ENCODE data around the gene PNPLA2.
A peak's percentile ranks its signal among the peaks of the same experiment; 100 is the strongest.

Gene PNPLA2

DNA sequence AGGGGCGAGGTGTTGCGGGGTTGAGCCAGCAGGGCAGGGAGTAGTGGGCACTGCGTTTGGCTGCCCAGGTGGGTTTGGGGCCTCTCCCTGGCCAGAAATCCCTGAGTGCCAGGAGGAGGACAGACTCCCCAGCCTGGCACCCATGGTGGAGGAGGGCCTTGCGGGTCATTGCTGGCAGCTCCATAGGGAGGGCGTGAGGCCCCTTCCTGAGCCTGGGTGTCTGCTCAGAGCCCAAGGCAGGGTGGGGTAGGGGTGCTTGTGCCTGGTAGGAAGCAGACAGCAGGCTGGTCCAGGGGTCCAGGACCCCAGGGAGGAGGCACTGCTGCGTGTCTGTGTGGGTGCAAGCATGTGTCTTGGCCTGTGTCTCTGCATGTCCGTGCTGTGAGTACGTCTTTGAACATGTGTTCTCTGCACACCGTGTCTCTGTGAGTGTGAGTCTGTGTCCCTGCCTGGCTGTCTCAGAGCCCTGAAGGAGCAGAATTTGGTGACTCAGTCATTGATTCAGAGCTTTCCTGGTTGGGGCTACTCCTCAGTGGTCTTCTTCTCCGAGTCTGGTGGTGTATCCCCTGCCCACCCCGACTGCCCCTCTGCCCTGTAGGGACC lies 27.9 kb downstream of the PNPLA2 start:
- DNase-seq, result no peak

DNA sequence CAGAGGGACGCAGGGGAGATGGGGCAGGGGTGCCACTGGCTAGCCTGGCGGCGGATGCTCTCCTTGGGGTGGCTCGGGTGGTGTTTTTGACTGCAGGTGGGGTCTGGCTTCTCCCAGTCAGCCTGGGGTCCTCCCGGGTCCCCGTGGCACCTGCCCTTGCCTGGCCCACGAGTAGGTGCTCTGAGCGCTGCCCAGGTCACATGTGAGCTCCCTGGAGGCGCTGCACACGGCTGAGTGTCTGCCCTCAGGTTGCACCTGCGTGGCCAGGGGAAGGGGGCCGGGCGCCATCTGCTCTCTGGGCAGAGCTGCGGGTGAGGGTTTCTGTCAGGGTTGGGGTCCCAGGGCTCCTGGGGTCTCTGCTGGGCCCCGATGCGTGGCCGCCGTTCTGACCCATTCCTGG lies 29.2 kb downstream of the PNPLA2 start:
- DNase-seq, result no peak

- peak; percentile 64 to 73 for DNase-seq
Measured at GRCh38 chr11:848380-848931, 29.7 kb downstream of the PNPLA2 start.

DNA sequence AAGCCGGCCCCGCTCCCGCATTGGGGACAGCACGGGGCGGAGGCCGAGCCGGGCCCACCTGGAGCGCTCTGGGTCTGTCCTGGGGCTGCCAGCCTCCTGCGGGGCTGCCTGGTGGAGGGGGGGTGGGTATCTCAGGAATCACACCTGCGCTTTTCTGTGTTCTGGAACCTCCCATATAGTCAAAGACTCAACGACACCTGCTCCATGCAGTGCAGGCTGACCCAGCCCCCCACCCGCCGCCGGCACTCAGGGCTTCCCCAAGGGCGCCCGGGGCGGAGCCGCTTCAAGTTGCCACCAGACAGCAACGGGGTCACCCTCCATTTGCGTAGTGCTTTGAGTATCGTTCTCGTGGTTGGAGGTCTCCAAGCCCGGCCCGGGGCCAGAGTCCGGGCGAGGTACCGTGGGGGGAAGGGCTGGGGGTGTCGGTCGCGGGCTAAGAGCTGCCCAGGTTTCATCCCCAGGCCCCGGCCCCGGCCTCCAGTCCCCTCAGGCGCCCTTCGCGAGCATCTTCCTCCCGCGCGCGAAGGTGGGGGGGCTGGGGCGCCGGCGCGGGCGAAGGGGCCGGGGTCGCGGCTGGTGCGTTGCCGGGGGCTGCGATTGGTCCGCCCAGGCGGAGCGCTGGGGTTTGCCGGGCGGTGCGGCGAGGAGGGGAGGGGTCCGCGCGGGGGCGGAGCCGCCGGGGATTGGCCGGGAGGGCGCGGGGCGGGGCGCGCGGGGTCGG lies 30.6 kb downstream of the PNPLA2 start:
- DNase-seq, result peak; percentile 23 to 46

- DNase-seq, result no peak
Measured at GRCh38 chr11:849951-850774, 31.4 kb downstream of the PNPLA2 start.

DNA sequence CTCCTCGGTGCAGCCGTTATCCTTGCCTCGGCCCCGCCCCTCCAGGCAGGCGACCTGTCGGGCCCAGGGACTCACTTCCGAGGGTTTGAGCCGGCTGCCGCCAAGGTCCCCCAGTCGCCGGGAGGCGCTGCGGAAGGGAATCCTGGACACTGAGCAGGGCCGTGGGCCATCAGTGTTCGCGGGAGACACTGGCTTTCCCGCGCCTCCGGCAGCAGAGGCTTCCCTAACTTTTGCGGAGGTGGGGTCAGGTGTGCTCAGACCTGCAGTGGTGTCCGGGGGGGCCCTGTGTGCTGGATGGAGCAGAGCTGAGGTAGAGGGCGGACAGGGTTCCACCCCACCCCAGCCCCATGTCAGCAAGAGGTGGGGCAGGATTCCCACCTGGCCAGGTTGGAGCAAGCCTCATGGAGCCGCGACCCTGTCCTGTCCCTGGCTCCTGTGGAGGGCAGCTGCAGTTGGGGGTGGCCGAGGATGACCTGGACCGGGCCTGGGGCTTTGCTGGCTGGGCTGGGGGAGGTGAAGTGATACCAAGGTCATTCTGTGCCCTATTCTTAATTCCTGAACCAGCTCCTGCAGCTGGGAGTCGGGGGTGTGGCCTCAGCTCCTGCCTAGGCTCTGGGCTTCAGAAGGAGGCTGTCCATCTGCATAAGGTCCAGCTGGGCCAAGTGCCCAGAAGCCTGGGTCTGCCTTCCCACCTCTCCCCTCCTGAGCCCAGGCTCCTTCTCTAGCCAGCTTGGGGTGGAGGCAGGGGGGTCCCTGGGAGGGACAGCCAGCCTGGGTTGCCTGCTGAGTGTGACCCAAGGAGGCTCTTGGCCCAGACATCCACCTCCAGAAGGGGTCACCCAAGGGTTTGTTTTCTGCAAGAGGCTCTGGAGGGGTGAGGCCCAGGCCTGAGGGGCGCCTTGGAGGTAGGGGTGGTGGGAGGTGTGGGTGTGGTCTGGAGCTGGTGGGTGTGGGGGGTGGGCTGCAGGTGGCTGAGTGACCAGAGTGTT lies 32.4 kb downstream of the PNPLA2 start:
- no peak for DNase-seq

DNA sequence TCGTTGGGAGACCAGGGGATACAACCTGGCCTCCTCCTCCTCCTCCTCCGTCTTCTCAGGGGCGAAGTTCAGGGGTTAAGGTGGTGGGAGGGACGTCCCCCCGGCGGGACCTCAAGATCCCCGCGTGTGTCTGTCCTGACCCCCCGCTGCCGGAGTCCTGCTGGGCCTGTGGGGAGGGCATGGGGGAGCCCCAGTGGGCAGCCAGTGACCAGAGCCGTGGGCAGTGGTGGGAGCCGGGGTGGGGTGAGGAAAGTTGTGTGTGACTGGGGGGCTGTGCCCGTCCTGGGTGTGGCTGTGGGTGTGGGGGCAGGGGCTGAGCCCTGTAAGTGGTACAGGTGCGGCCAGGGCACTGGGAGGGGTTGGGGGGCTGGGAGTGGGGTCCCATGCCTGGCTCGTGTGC lies 34.0 kb downstream of the PNPLA2 start:
- no peak for DNase-seq

DNA sequence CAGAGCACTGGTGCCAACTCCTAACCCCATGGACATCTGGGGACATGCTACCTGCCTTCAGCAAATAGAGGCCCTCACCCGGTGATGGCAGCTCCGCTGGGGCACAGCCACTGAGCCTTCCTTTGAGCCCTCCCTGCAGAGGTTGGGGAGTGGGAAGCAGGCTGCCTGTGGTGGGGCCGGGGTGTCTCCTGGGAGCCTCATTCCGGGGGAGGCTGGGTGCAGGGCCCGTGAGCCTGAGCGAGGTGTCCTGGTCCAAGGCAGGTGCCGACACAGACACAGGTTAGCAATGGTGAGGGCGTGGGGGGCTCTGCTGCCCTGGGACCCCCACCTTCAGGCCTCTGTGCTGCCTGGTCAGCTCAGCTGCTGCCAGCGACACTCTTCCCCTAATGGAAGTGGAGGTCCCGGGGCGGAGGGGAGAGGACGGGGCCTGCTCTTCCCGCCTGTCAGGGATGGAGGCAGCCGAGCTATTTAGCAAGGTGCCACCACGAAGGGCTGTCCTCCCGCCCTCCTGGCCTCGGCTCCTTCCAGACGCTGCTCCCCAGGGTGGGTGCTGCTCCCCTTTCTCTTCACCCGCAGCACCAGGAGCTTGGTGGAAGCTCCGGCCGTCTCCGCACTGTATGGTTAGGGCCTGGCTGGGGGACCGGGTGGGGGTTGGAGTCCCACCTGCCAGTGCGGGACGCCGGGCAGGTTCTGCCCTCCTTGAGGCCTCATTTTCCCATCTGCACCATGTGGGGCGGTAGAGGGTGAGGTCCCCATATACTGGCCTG lies 35.2 kb downstream of the PNPLA2 start:
- no peak for DNase-seq

DNA sequence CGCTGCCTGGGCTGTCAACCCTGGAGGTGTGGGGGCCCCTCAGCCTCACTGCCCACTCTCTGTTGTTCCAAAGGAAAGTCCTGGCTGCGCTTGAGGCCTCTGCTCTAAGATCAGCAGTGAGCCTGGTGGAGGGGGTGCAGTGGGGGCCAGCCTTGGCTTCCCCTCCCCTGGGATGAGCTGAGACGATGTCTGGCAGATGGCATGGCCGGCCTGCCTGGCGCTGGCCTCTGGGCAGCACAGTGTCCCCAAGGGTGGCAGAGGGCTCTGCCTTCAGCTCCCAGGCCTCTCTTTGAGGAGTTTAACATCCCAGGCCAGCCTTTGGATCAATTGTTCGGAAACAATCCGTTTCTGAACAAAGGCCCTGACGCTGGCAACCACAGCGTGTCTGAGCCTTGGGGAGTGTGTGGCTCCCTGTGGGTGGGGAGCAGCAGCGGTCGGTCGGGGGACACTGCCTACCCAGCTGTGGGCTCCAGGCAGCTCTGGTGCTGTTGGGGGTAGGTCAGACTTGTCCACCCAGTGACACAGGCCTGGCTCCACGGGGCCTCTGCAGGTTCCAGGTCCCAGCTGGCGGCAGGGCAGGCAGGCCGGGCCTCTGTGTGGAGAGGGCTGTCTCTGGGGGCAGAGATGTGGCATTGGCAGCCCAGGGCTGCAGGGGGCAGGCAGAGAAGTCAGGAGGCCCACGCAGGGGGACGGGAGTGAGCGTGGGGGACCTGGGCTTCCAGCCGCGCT lies 36.1 kb downstream of the PNPLA2 start:
- DNase-seq, result no peak

DNA sequence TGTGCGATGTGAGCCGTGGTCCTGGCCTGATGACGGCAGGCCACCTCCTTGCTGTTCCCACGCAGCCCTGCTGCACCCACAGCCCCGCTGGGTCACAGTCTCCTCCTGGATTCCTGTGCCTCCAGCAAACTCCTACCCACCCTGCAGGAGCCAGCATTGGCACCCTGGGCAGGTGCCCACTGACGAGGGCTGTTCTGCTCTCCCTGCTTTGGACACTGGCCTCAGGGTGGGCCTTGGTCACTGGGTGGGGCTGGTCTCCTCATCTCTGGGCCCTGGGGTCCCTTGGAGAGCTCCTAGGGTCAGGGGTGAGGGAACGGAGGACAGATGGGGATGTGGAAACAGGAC lies 36.6 kb downstream of the PNPLA2 start:
- DNase-seq, result no peak

DNA sequence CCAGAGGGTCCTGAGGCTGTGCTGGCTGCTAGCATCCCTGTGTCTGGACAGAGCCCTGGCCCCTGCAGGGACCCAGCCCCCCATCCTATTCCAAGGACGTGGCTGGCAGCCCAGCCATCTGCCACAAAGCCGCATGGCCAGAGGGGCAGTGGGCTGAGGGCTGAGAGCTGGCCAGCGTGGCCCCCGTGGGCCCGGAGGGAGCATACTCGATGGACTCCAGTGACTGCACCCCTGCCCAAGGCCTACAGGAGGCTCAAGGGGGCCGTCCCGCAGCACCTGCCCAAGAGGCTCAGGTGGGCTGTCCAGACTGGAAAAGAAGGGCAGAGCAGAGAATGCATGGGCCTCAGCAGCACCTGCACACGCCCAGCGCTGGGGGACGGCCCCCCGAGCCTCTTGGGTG lies 37.1 kb downstream of the PNPLA2 start:
- no peak for DNase-seq

- no peak for DNase-seq
Measured at GRCh38 chr11:856397-856796, 37.7 kb downstream of the PNPLA2 start.

GRCh38 chr11:858053-858761 lies 39.5 kb downstream of the PNPLA2 start:
- no peak for DNase-seq

DNA sequence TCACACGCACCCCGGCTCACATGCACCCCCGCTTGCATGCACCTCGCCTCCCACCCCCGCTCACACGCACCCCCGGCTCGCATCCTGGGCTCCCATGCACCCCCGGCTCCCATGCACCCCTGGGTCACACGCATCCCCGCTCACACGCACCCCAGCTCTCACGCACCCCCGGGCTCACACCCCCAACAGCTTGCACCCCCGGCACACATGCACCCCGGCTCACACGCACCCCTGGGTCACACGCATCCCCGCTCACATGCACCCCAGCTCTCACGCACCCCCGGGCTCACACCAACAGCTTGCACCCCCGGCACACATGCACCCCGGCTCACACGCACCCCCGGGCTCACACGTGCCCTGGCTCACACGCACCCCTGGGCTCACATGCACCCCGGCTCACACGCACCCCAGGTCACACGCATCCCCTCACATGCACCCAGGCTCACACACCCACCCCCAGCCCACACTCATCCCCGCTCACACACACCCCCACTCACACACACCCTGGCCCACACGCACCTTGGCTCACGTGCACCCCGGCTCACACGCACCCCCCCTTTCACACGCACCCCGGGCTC lies 40.1 kb downstream of the PNPLA2 start:
- no peak for DNase-seq

GRCh38 chr11:859394-860131 lies 40.8 kb downstream of the PNPLA2 start:
- DNase-seq, result no peak

- DNase-seq, result no peak
Measured at GRCh38 chr11:860234-861104, 41.8 kb downstream of the PNPLA2 start.

DNA sequence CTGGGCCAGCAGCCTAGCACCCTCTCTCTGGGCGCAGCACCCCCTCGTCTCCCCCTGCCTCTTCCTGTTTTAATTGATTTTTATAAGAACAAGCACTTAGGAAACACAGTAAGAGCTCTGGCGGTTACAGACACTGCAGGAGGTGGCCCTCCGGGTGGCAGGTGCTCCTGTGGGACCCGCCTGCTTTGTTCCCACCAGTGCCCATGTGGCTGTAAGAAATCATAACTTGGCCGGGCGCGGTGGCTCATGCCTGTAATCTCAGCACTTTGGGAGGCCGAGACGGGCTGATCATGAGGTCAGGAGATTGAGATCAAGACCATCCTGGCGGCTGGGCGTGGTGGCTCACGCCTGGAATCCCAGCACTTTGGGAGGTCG lies 42.4 kb downstream of the PNPLA2 start:
- DNase-seq, result no peak

- DNase-seq, result no peak
Measured at GRCh38 chr11:862081-862661, 43.5 kb downstream of the PNPLA2 start.
